ENCODE results near the gene ZCWPW2. TPM values are rescaled to one million over a fixed set of nuclear protein-coding genes. Genes with fewer than 3 reads are reported as not detected.

Gene ZCWPW2
- total RNA-seq, 4 donors from 2014 or later: 0.29 to 2.9 (median 1.3) TPM; not detected in 1

GRCh38 chr3:28328188-28329151 lies 20.1 kb upstream of the ZCWPW2 start:
- TF ChIP-seq POLR2A (IDR thresholded peaks at IDR 0.05) (no peak), CTCF (IDR thresholded peaks at IDR 0.05) (peak in 1 of 3 donors; percentile 58)
- 81 to 87% methylated on average over 4 of the region's 4 CpGs for WGBS, 2 donors
- no peak for DNase-seq (ENCODE audit: low spot score in 2 of 2)
- H3K4me3 ChIP-seq (ENCODE audit: low read depth, poor library complexity, severe bottlenecking): no peak overlapping the region
- intact Hi-C loops (cut with DNase I; ENCODE audit: low total_unique reads): no loop called here

- no peak for TF ChIP-seq CTCF (IDR thresholded peaks at IDR 0.05)
- no peak for TF ChIP-seq POLR2A (IDR thresholded peaks at IDR 0.05)
- no peak overlapping the region for H3K4me3 ChIP-seq (ENCODE audit: low read depth, poor library complexity, severe bottlenecking)
- DNase-seq (ENCODE audit: low spot score in 2 of 2): no peak
- intact Hi-C loops (cut with DNase I; ENCODE audit: low total_unique reads): no loop called here
Observed at GRCh38 chr3:28334552-28334951, 14.0 kb upstream of the ZCWPW2 start.

- no peak overlapping the region for H3K4me3 ChIP-seq (ENCODE audit: low read depth, poor library complexity, severe bottlenecking)
- intact Hi-C loops (cut with DNase I; ENCODE audit: low total_unique reads): no loop called here
- DNase-seq (ENCODE audit: low spot score in 2 of 2): no peak
- WGBS, 2 donors: 72 to 82% methylated on average over 2 of the region's 2 CpGs
- no peak for TF ChIP-seq CTCF (IDR thresholded peaks at IDR 0.05)
- no peak for TF ChIP-seq POLR2A (IDR thresholded peaks at IDR 0.05)
Observed at GRCh38 chr3:28335246-28335645, 13.3 kb upstream of the ZCWPW2 start.

DNA sequence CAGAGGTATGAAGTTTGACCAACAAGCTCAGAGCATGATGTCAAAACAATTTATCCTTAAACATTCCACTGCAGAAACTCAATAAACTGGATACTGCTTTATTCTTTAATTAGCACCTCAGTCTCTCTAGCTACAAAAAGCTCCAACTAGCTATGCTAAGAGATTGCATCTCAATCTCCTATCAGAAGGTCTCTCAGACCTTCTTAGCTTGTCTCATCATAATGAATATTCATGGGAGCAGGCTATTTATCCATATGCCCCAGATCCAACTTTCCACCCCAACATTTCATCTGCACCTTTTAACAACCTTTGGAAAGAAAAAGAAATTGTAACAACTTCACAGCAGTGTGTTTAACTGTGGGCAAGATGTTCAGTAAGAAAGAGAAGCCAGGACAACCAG lies 11.3 kb upstream of the ZCWPW2 start:
- intact Hi-C loops (cut with DNase I; ENCODE audit: low total_unique reads): no loop called here
- no peak overlapping the region for H3K4me3 ChIP-seq (ENCODE audit: low read depth, poor library complexity, severe bottlenecking)
- TF ChIP-seq POLR2A (IDR thresholded peaks at IDR 0.05) (no peak), CTCF (IDR thresholded peaks at IDR 0.05) (no peak)
- DNase-seq (ENCODE audit: low spot score in 2 of 2): no peak

DNA sequence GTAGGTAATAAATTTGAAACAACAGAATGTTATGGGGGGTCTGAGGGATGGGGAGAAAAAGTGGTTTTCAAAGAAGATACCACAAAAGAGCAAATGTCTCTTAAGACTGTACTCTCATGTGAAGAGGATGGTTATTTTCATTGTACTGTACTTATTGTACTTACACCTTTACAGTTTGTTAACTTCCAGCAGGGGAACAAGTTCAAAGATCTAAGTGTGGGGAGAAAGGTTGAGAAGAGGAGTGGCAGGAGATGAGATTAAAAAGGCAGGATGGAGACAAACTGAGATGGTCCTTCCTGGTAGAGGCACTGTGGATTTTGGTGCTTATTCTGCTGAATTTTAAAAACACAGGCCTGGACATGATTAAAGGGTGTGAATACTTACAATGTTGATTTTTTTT lies 5.4 kb upstream of the ZCWPW2 start:
- H3K4me3 ChIP-seq (ENCODE audit: low read depth, poor library complexity, severe bottlenecking): no peak overlapping the region
- intact Hi-C loops (cut with DNase I; ENCODE audit: low total_unique reads): no loop called here
- TF ChIP-seq POLR2A (IDR thresholded peaks at IDR 0.05): no peak
- TF ChIP-seq CTCF (IDR thresholded peaks at IDR 0.05): no peak

DNA sequence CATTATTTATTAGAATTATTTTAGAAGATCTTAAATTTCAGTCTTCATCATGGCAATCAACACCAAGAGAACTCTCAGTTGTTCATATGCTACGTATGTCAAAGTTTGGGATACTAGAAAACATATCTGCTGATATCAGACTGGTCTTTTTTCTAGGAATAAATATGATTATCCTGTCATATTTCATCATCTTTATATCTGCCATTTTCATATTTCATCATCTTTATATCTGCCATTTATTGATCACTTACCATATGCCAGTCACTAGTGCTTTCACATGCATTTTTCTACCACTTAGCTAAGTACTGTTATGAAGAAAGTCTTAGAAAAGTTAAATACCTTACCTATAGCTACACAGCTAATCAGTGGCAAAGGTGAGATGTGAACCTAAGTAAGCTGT lies 2.8 kb upstream of the ZCWPW2 start:
- H3K4me3 ChIP-seq (ENCODE audit: low read depth, poor library complexity, severe bottlenecking): no peak overlapping the region
- TF ChIP-seq POLR2A (IDR thresholded peaks at IDR 0.05): no peak
- TF ChIP-seq CTCF (IDR thresholded peaks at IDR 0.05): no peak
- no peak for DNase-seq (ENCODE audit: low spot score in 2 of 2)
- intact Hi-C loops (cut with DNase I; ENCODE audit: low total_unique reads): no loop called here
- WGBS, 2 donors: 89 to 95% methylated on average over 1 of the region's 1 CpG

More for the DNA sequence above, 5.4 kb upstream of the ZCWPW2 start:
- no peak for DNase-seq (ENCODE audit: low spot score in 2 of 2)

Measured in lower leg skin (tissue), 4 donors.